ENCODE measurements around the gene TBX1.
"Not testable (repeated sequence)": the region's sequence is repeated elsewhere in the genome, so short reads cannot be mapped to it uniquely, and the experiment has no call there.

Gene TBX1

DNA sequence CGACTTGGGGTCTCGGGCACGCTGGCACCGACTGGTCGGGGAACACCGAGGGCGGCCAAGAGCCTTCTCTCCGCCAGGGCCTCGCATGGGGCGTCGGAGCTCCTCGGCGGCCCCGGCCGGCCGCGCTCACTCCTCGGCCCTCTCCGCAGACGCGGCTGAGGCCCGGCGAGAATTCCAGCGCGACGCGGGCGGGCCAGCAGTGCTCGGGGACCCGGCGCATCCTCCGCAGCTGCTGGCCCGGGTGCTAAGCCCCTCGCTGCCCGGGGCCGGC lies 5.6 kb downstream of the TBX1 start:
- DNase-seq: no peak

DNA sequence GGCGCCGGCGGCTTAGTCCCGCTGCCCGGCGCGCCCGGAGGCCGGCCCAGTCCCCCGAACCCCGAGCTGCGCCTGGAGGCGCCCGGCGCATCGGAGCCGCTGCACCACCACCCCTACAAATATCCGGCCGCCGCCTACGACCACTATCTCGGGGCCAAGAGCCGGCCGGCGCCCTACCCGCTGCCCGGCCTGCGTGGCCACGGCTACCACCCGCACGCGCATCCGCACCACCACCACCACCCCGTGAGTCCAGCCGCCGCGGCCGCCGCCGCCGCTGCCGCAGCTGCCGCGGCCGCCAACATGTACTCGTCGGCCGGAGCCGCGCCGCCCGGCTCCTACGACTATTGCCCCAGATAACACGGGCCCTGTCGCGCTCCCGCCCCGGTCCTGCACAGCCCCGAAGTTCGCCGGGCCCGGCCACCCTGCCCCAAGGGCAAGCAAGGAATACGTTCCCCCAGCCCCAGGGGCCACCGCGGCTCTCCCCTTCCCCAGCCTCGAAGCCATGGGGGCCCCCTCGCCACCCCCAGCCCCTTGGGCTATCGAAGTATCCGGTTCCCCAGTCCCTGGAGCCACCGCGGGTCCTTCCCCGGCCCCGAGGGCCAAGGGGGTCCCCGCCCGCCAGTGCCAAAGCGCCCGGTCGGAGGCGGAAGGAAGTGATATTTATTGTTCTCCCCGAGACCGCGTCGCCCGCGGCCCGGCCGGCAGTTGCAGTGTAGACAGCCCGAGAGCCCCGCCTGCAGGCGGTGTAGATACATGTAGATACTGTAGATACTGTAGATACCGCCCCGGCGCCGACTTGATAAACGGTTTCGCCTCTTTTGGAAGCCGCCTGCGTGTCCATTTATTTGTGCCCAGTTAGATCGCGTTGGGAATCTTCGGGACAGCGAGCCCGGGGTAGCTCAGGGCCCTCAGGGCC lies 6.2 kb downstream of the TBX1 start:
- peak; percentile 52 for DNase-seq

DNA sequence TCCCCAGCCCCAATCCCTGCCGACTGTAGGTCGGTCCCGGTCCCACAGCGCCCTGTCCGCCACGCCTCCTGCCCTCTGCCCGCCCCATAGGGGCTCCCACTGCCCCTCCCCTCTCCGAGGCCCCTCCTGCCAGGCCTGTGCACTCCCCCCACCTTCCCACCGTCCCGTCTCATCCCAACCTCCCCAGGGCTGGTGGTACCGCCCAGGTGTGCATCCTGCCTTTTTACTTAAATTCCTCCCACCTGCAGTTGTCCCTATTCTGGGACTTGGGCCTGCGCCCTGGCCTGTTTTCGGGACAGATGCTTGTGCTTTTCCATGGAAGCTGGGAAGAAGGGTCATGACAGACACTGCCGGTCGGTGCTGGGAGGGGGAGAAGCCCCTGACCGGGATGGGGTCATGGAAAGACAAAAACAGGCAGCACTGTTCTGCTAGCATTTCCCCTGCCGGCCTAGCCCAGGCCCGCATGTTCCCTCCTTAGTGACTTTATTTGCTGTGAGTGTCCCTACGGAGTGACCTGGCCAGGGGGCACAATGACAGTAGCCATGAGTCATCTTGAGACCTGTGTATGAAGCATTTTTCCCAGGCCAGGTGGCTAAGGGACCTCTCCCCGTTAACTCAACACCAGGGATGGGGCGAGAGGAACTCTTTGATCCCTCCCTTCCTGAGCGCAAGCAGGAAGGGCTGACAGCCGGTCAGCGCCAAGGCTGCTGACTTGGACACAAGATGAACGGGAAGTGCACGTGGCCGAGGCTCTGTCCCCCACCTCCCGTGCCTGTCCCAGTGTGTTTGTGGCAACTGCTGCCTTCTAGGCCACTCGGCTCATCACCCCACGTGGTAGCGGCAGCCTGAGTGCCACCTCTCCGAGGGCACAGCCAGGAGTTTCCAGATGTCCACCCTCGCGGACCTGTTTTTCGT lies 7.1 kb downstream of the TBX1 start:
- no peak for DNase-seq

DNA sequence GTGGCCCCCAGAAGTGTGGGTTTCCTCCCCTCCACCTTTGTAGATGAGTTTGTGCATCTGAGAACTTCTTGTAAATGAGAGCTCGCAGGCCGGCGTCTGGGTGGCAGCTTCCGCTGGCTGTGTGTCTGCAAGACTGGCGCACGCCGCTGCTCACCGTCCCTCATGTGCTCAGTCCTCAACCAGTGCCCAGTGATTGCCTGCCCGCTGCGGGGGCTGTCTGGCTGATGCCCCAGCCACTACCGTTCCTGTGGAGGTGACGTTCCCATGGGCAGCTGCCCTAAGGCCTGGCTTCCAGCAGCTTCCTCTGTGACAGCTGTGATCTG lies 8.8 kb downstream of the TBX1 start:
- DNase-seq: no peak

DNA sequence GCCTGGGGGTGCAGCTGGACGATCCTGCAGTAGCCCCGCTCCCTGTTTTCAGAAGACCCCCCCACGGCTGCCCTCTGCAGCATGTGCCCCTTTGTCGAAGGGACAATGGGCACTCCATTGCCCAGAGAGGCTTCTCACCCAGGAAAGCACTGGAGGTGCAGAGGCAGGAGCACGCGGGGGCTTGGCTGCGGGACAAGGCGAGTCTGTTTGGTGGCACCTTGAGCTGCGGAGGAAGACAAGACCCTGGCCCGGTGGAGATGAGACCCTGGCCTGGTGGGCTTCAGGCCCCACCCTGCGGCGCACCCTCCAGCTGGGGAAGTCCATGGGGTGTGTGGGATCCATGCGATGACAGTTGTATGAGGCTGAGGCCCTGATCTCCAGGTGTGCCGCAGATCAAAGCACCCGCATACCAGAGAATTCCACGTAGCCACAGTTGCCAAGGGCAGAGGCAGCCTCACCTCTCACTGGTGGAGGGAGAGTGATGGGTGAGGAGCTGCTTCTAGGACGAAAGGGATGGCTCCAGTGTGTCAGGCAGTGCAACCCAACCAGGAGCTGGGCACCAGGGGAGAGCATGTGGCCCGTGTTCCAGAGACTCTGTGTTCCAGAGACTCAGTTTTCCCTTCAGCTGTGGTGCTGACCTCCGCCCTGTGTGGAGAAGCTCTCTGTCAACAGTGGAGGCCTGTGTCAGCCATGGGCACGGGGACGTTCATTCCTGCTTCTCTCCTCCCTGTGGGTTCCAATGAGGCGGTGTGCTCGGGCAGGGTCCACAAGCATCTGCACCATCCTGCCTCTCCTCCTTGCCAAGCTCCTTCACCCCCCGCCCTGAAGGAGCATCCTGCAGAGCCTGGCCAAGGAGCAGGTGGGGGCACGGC lies 10.0 kb downstream of the TBX1 start:
- DNase-seq: no peak

DNA sequence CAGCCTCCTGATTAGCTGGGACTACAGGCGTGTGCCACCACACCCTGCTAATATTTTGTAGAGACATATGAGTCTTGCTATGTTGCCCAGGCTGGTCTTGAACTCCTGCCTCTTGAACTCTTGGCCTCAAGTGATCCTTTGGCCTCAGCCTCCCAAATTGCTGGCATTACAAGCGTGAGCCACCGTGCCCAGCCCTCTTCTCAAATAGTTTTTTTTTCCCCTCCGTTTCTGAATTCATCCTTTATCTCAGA lies 11.8 kb downstream of the TBX1 start:
- DNase-seq: no peak

DNA sequence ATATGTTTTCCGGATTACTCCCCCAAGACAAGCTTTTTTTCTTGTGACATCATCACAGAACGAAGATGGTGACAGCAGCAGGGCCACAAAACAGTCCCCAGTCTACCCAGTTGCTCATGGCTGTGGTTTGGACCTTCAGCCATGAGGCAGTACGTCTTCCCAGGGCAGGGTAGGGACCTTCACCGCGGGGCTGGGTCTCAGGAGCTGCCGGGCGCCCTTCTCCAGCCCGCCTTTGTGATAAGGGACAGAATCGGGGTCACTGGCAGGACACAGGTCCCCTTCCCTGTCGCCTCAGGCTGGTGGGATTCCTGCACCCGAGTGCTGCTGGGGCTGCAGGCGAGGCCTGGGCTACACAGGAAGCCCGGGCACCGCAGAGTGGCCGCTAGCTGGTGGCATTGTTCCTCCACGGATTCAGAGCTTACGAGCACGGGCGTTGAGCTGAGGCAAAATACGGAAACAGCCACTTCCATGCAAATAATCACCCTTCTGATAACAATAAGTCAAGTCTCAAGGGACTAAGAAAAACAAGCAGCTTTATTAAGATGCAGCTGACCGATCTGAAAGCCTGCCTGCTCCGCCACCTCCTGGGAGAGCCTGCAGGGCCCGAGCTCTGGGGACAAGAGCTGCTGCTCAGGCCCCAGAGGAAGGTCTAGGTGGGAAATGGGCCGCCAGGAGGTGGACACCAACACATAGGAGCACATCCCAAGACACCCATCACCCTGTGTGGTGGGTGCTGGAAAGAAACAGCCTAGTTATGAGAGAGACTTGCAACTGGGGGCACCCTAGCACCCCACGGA lies 12.3 kb downstream of the TBX1 start:
- DNase-seq: no peak

DNA sequence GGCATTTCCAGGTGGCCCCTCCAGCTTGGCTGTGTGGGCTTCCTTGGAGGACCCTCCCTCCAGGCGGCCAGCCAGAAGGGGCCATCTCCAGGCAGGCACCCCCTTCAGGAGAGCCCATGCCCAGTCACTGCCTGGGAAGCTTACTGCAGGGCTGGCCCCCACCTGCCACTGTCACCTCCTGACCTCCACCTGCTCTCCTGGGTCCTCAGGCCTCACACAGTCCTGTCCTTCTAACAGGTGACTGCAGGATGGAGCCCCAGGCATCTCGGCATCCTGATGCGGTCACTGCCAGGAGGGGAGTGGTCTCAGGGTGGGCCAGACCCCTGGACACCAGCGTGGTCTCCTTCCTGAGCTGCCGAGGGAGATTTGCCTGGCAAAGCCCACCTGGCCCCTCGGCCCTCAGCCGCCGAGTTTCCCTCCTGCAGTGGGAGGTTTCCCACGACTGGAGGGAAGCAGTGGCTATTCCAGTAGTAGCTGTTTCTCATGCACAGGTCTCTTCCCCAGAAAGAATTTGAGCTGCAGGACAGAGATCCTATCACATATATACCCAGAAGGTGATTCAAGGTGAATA lies 13.0 kb downstream of the TBX1 start:
- DNase-seq: no peak

DNA sequence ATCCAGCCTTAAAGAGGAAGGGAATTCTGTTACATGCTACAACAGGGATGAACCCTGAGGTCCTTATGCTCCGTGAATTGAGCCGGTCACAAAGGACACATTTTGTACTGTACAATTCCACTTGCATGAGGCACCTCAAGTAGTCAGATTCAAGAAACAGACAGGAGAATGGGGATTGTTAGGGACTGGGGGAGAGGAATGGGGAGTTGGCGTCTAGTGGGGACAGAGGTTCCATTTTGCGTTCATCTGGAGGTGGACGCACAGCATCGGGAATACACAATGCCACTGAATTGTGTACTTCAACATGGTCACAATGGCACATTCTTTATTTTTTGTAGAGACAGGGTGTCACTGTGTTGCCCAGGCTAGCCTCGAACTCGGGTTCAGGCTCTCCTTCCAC lies 14.1 kb downstream of the TBX1 start:
- DNase-seq: no peak

DNA sequence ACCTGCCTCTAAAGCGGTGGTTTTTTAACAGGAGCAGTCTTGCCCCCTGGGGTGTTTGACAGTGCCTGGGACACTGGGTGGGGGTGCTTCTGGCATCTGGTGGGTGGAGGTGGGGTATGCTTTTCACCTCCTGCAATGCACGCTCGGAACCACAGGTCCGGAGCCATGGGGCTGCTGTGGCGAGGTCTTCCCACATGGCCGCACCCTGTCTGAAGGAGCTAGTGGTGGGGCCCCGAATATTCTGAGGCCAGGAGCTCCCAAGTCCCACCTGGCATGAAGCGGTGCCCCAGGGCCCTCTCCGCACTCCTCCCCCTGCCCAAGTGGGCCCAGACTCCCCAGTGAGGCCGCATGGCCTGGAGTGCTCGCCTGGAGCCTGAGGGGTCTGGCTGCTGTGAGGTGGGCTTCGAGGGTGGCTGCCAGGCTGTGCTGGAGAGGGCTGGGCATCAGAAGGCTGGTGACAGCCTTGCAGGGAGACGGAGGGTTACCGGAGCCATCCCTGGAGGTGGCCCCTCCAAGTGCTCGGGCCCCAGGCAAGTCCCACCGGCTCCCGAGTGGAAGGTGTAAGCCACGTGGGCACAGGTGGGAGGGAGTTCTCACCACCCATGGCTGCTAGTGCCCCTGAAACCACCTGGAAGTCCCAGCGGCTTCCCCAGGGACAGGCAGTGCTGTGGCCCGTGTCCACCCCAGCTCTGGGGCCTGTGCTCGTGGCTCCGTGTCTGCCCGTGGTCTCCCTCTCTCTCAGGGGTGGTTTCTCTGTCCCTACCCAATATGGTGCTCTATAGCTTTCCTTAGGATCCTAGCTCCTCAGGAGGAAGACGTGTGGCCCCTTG lies 15.1 kb downstream of the TBX1 start:
- no peak for DNase-seq

DNA sequence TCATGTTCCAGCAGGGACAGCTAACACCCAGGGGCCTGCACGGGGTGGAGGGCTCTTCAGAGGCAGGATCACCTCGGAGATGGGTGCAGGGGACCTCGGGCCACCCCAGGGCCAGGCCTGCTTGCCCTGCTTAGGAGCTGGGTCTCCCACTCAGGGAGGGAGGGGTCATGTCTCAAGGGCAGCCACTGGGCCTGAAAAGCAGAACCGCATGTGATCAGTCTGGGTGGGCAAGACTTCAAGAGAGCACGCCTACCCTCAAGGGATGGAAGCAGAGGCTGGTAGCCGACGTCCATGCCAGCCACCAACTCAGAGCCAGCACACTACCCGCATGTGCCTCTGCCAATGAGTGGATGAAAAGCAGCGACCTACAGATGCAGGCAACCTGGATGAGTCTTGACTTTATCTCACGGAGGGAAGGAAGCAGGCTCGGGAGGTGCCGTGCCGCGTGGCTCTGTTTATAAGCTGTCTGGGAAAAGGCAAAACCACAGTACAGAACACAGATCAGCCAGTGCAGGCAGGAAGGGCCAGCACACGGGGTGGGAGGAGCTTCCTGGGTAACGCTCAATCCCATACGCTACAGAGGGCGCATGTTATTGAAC lies 16.0 kb downstream of the TBX1 start:
- DNase-seq: no peak

DNA sequence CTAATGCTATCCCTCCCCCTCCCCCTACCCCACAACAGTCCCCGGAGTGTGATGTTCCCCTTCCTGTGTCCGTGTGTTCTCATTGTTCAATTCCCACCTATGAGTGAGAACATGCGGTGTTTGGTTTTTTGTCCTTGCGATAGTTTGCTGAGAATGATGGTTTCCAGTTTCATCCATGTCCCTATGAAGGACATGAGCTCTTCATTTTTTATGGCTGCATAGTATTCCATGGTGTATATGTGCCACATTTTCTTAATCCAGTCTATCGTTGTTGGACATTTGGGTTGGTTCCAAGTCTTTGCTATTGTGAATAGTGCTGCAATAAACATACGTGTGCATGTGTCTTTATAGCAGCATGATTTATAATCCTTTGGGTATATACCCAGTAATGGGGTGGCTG lies 16.6 kb downstream of the TBX1 start:
- not testable (repeated sequence) for DNase-seq

DNA sequence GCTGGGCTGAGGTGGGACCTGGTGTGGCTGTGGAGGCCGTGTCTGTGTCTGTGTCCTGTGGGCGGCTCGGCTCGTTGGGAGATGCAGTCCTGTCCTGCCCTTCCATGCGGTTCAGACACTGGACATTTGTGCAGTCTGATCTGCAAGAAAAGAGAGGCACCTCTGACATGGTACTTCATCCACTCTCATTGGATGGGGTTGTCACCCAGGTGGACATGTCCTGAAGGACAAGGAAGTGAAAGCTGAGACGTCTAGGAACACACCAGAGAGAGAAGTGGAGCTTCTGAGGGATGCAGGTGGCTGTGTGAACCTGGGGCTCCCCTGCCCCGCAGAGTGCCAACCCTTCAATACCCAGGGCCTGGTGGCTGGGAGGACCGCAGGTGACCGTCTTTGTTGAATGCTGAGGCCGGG lies 18.4 kb downstream of the TBX1 start:
- DNase-seq: no peak

DNA sequence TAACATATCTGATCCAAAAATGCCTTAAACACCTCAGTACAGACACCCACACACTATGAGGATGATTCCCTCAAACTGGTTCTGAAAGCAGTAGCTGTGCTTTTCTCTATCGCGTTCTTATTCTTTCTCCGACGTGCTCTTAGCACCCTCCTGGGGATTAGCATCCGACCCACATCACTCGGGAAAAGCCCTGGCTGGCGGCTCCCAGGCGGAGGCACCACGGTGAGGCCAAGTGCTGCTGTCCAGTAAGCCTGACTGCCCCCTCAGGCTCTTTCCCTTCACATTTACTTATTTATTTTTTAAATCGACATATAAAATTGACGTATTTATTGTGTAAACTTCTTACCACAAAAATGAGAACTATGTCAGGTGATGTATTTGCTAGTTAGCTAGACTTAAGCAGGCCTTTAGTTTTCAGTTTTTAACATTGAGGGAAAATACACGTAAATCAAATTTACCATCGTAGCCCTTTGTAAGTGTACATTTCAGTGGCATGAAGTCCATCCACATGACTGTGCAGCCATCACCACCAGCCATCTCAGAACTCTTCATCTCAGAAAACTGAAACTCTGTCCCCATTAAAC lies 19.2 kb downstream of the TBX1 start:
- no peak for DNase-seq

DNA sequence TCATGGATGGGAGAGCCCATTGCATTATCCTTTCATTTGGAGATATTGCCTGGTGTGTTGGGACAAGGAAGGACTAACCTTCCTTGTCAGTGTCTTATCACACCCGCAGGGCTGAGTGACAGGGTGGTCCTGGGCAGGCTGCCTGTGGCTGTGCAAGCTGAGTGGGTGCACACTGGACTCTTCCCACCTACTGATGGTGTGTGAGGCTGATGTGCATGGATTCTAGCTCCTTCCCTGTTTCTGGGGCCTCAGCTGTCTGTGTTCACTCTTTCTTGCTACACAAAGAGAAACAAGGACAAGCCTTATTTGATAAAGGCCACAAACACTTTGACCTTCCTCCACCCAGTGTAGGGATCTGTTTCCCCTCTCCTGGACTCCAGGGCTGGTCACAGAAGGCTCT lies 22.0 kb downstream of the TBX1 start:
- no peak for DNase-seq

DNA sequence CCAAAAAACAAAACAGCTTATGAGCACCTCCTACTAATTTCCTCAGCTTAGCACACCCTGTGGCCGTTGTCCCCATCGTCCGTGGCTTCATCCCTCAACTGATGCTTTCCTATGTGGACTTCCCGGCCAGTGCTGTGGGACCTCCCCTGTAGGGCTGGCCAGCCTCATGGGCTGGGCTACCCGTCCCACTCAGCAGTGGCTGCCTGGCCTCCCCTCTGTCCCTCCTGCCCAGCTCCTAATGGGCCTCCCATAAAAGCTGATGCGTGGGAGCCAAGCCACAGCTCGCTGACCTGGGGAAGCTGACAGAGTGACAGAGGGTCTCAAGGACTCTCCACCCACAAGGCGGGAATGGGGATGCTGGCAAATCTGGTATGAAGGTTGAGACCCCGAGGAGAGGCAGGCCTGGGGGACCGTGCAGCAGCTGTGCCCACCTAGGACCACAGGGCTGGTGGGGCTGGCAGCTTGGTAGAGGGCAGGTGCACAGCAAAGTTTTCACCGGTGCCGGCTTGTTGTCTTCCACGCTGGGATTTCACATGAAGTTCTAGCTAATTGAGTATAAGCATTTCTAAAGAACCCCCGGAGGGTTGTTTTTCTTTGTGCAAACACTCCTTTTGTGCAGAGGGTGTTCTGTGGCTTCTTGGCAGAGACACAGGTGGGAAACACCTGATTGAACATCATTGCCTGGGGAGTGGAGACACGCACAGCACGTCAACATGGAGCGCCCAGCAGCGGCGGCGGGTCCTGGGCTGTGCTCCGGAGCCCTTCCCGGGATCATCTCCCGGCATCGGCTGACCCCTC lies 23.2 kb downstream of the TBX1 start:
- no peak for DNase-seq

DNA sequence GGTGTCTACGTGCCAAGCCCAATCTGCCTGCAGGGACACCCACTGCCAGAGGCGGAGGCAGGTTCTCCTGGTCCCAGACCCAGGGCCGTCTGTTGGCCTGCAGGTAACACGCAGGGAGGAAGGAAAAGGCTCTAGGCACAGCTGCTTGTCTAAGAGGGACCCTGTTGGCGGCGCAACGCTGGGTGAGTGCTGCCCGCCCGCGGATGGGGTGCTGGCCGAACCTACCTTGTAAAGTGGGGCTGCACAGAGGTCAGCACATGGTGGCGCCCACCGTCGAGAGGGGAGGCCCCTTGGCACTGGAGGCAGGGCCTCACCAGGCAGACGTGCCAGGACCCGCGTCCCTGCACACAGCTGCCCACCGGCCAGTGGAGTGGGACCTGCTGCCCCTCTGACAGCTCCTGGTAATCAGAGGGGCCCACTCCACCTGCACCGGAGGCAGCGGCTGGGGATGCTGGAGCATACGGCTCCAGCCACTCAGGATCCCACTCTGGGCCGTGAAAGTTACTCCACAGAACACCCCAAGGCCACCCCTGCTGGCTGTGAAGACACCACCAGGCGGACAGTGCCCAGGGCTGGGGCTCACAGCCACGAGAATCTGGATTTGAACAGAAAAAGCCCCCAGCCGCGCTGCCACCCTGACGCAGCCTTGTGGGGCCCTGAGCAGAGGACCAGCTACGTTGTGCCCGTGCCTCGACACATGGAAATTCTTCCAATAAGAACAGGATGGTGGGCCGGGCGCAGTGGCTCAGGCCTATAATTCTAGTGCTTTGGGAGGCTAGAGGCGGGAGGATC lies 24.0 kb downstream of the TBX1 start:
- no peak for DNase-seq

DNA sequence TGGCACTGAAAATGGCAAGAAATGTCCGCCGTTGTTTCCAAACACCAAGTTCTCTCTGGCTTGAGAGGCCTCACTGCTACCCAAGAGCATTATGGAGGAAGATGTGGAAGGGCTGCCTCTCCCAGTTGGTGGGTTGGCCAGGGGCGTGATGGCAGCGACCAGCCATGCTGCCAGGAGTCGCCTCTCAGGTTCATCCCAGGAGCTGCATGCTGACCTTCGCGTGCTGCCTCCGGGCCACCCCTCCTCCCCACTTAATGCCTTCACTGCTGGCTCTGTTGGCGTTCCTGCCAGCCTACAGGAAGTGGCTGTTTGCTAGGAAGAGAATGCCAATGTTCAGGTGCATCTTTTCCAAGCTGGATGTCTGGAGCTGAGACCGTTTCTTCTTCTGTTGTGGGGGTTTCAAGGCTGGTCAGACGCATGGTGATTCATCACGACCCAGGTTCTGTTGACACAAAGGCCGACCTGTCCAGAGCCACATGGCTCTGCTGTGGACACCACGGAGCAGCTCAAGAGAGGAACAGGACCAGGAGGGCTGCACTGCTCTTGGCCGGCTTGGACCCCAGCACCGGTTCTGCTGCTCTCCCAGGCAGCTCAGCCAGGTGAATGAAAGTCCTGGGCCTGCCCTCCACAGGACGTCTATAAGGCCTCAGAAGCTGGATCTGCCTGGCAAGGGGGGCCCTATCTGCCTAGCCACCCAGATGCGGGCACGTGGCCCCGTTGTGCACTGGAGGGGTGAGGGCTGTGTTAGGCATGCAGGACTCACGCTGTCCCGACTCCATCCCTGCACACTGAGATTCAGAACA lies 25.1 kb downstream of the TBX1 start:
- no peak for DNase-seq

Measured in CD4-positive, alpha-beta T cell treated with Interleukin-17A for 1 hour (primary cell).